GM18951 (cell line): Measurements from ENCODE around the gene CLRN2.

Source experiments
- POLR2A ChIP-seq: IDR thresholded peaks from 4 replicates; pipeline ENCODE4 v1.6.1; 2011; ENCODE audit warnings: mild to moderate bottlenecking; ENCODE audit not compliant: insufficient read length, insufficient read depth; ENCODE audit errors: extremely low read depth
- in situ Hi-C: fragments of 300-500 bp; cut with MboI; formaldehyde crosslinking; loops from one replicate; pipeline ENCODE4 v1.12.0; 2022; ENCODE audit warnings: low sequenced_read_pairs, mixed read lengths, inconsistent platforms; ENCODE audit not compliant: unreplicated experiment

The CLRN2 gene

DNA sequence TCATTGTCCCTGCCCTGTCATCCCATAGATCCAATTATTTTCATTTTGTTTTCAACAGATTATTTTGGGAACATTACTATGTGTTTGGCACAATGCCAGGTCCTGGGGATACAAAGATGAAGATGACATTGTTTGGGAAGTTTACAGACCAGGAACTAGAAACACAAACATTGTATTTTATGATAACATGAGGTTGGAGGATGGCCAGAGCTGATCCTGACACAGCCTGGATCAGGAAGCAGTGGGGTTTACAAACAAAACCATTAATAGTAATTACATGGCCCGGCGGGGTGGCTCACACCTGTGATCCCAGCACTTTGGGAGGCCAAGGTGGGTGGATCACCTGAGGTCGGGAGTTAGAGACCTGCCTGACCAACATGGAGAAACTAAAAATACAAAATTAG, 29.9 kb downstream of the CLRN2 start:
- in situ Hi-C loops: loop anchor here (10.0 to 25.0 kb wide), 3 partner anchors 260 to 1042 kb away; no protein-coding TSS in a partner anchor
- TF ChIP-seq POLR2A: no peak

DNA sequence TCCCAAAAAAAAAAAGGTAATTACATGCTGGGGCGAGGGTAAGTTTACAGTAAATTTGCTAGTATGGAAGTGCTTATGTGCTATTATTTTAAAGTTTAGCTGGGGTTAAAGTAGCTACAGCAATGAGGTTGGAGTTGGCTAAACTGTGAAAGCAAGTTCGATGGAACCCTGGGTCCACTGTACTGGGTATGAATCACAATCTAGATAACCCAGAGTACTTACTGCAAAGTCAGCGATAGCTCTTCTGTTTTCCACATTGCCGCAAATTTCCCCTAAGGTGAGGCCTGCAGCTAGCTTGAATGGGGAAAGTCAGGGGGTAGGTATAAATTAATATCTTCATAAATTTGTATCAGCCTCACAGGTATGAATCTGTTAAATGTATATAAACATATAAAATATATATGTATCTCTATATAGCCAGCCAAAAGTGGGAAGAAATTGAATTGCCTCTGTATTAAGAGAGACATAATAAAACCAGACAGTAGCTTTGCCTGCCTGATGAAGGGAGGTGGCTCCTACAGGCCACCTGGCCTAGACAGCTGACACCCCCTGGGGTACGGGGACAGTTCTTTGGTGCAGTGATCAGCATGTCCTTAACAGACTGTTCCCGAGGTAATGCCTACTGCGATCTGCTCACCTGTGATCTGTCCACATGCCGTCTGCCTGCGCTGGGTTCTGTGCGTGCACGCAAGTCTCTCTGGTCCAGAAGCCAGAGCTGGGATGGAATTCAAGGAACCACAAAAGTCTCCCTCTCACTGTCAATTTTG, 30.6 kb downstream of the CLRN2 start:
- TF ChIP-seq POLR2A: no peak
- in situ Hi-C loops: loop anchor here (10.0 to 25.0 kb wide), 3 partner anchors 259 to 1042 kb away; no protein-coding TSS in a partner anchor

DNA sequence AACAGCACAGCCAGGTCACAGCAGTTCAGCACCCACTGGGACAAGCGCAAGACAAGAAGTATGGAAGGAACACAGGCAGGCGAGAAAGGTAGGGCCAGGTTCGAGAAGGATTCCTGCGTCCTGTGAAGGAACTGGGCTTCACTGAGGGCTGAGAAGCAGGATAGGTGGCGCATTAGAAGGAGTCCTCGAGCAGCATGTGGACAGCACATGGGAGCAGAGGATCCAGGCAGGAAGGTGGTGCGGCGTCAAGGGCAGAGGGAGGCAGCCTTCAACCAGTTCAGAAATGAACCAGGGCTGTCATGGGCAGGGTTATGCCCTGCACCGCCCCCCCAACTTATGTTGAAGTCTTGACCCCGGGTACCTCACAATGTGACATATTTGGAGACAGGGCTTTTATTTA, 31.3 kb downstream of the CLRN2 start:
- in situ Hi-C loops: loop anchor here (10.0 to 25.0 kb wide), 3 partner anchors 259 to 1041 kb away; no protein-coding TSS in a partner anchor
- TF ChIP-seq POLR2A: no peak

DNA sequence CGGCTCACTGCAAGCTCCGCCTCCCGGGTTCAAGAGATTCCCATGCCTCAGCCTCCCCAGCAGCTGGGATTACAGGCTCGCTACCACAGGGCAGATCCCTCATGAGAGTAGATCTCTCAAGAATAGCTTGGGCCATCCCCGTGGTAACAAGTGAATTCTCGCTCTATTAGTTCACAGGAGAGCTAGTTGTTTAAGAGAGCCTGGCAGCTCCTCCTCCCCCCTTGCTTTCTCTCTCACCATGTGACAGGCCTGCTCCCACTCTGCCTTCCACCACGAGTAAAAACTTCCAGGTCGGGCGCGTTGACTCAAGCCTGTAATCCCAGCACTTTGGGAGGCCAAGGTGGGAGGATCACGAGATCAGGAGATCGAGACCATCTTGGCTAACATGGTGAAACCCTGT, 31.7 kb downstream of the CLRN2 start:
- TF ChIP-seq POLR2A: no peak

DNA sequence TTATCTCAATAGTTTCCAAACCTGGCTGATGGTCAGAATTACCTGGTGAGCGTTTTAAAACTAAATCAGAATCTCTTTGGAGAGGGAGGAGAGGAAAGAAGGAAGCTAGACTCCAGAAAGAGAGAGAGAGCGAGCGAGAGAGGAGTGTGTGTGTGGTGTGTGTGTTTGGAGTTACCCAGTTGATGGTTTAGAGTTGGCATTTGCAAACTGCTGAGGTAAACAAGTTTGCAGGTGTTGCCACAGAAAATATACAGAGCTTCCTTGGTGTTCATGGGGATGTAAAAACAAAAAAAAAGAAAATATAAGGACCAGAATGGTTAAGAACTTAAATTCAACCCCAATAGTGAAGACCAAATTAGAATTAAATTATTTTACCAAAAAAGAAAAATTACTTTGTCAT, 35.6 kb downstream of the CLRN2 start:
- no peak for TF ChIP-seq POLR2A
- in situ Hi-C loops: no loop called here

More for the DNA sequence above, 31.7 kb downstream of the CLRN2 start:
- in situ Hi-C loops: loop anchor here (10.0 to 25.0 kb wide), 3 partner anchors 258 to 1041 kb away; no protein-coding TSS in a partner anchor

DNA sequence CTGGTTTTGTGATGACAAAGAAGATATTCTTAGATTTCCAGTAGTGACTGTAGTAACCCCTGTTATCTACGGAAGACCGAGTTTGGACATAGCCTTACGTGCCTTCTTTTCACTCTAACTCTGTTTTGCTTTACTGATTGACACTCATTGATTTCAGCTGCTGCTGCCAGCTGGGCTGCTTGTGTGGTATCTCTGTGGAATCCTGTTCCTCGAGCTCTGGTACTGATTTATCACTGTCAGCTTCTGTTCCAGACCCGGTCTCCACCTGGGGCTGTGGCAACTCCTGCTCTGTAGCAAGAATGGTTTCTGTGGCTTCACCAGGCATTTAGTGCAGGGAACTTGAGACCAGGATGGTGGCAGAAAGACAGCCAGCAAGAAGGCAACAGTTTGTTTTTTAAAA, 37.5 kb downstream of the CLRN2 start:
- in situ Hi-C loops: no loop called here
- TF ChIP-seq POLR2A: no peak

DNA sequence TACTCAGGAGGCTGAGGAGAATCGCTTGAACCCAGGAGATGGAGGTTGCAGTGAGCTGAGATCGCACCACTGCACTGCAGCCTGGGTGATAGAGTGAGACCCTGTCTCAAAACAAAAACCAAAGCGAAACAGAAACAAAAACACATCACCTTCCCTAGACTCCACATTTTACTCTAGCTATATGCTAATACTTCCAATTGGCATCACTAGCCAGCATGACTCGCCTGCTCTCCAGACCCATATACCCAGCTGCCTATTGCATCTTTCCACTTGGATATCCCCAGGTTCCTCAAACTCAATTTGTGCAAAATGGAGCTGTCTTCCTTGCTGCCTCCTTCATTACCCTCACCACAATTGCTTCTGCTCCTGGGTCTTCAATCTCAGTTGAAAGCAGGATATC, 39.6 kb downstream of the CLRN2 start:
- TF ChIP-seq POLR2A: no peak
- in situ Hi-C loops: no loop called here

DNA sequence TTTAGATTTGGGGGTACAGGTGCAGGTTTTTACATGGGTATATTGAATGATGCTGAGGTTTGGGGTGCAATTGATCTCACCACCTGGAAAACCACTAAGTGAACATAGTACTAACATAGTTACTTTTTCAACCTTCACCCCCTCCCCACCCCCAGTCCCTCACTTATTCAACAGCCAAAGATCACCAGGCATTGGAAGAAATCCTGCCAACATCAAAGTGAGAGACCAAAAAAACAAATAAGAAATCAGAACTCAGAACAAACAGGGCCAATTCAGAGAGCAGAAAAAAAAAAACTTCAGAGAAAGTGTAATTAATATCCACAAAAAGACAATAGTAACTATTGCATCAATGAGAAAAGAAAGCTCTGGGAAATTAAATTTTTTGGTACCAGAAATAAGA, 41.5 kb downstream of the CLRN2 start:
- in situ Hi-C loops: no loop called here

DNA sequence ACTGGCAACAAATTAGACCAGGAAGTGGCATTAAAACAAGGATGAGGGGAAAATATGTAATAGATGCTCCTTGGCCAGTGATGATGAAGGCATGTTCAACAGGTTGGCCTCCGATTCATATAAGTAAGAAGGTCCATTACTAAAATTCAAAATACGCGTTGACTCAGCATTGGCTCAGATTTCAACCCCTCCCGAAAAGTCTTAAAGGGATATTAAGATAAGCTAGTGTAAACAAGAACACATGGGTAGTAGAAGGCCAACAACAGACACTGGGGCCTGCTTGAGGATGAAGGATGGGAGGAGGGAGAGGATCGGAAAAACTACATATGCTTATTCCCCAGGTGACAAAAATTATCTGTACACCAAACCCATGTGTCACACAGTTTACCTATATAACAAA, 42.9 kb downstream of the CLRN2 start:
- in situ Hi-C loops: no loop called here

More for the DNA sequence above, 41.5 kb downstream of the CLRN2 start:
- TF ChIP-seq POLR2A: no peak

DNA sequence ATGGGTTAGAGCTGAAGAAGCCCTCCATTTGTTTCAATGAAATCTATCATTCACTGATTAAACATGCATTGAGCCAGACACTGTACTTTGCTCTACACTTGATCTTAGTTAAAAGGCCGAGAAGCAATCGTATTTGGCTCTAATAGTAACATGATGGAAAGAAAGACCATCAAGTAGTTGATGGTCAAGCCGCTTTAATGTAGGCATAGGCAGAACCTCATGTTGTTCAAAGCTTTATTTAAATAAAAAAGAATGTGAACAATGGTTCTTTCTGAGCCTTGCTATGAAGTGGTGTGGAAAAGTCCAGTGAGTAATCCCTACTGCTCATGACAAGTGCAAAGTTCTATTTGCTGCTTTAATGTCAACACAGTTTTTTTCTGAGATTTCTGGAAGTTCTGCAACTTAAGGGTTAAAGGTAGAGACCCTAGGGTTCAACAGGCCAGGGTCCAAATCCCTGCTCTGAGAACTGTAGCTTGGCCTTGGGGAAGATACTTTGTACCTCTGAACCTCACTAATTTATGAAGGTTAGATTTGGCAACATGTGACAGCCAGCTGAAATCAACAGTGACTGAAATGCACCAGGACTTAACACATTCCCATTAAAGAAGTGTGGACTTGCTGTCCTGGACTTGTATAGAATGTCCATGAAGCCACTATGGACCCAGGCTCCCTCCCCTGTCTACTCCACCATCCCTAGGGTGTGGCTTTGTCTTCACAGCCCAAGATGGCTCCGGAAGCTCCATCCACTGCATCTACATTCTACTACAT, 44.2 kb downstream of the CLRN2 start:
- in situ Hi-C loops: no loop called here
- TF ChIP-seq POLR2A: no peak

More for the DNA sequence above, 42.9 kb downstream of the CLRN2 start:
- no peak for TF ChIP-seq POLR2A

DNA sequence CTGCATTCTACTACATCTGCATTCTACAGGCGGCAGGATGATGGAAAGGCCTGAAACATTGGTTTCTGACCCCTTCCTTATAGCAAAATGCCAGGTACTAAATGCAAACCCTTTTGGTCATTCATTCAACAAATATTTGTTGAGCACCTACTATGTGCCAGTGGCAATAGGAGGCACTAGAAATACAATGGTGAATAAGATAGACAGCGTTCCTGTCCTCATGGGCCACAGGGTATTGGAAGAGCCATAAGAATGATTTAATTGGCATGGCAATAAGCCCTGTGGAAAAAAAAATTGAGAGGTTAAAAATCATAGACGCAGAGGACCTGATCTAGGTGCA, 44.7 kb downstream of the CLRN2 start:
- TF ChIP-seq POLR2A: no peak
- in situ Hi-C loops: no loop called here

DNA sequence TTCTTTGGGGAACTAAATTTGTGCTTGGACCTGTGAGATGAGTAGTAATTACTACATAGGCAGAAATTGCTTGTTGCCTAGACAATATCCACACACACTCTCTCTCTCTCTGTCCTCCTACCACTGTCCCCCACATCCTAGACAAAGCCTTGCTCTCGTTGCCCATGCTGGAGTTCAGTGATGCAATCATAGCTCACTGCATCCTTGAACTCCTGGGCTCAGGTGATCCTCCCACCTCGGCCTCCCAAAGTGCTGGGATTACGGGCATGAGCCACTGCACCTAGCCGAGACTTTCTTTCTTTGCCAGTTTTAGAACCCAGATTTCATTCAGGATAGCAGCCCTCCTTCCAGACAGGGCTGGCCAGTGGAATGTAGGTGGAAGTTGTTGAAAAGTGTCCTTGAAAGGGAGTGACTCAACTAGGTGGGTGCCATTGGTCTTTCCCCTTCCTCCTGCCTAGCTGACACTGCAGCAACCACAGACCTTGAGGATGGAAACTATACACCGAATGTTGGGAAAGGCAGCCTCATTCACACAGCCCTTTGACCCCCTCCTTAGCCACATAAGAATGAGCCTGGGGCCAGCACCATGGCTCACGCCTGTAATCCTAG, 45.2 kb downstream of the CLRN2 start:
- in situ Hi-C loops: no loop called here
- TF ChIP-seq POLR2A: no peak

DNA sequence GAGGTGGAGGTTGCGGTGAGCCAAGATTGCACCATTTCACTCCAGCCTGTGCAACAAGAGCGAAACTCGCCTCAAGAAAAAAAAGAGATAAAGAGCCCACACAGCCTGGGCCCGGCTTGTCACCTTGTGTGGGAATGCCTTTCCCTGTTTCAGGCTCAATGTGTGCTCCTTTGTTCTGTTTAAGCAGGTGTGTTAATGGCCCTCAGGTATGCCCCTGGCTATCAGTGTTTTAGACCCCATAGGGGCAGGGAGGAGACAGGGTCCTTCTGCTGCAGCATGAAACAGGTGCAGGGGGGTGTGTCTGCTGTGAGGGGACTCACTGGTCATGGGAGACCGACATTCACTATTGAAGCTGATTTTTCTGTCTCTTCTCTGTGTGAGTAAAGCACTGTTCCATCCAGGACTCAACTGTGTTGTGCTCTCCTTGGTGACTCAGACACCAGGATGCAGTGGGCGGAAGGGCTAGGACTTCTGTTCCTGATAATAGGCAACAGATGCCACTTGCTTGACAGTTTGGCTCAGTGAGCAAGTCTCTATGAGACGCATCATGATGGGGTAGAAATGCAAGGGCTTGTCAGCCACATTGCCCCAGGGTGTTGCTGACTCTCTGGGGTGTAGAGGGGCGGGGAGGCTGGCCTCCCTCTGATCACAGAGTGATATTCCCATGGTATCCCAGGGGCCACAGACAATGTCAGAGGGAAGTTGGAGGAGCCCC, 46.4 kb downstream of the CLRN2 start:
- TF ChIP-seq POLR2A: no peak
- in situ Hi-C loops: no loop called here
